ENCODE measurements around the gene PDLIM4.

Gene PDLIM4

GRCh38 chr5:132309679-132310078 lies 52.2 kb downstream of the PDLIM4 start:
- peaks cover 0 to 12% of the 10 kb centered on the region in 2 donors for H3K9me3 ChIP-seq (ENCODE audit: control insufficient read depth in 1 of 2, low read length in 2 of 2)
- no peaks in the 10 kb centered on the region for H3K36me3 ChIP-seq (ENCODE audit: control insufficient read depth in 1 of 2, insufficient read depth in 2 of 2, low read length in 2 of 2)
- no peak overlapping the region for H3K4me3 ChIP-seq (ENCODE audit: low read depth in 1 of 2, low read length in 2 of 2)
- H3K27ac ChIP-seq (ENCODE audit: low read length) = no peak overlapping the region
- H3K4me1 ChIP-seq (ENCODE audit: control insufficient read depth in 1 of 2, insufficient read depth in 2 of 2, low read length in 2 of 2) = no peaks in the 10 kb centered on the region
- no peaks in the 10 kb centered on the region for H3K27me3 ChIP-seq (ENCODE audit: low read depth, low read length)

GRCh38 chr5:132310141-132310834 lies 52.8 kb downstream of the PDLIM4 start:
- Histone ChIP-seq H3K4me3 (ENCODE audit: low read depth in 1 of 2, low read length in 2 of 2) (no peak overlapping the region), H3K27me3 (ENCODE audit: low read depth, low read length) (no peaks in the 10 kb centered on the region), H3K9me3 (ENCODE audit: control insufficient read depth in 1 of 2, low read length in 2 of 2) (peaks cover 0 to 6% of the 10 kb centered on the region in 2 donors), H3K36me3 (ENCODE audit: control insufficient read depth in 1 of 2, insufficient read depth in 2 of 2, low read length in 2 of 2) (no peaks in the 10 kb centered on the region), H3K4me1 (ENCODE audit: control insufficient read depth in 1 of 2, insufficient read depth in 2 of 2, low read length in 2 of 2) (no peaks in the 10 kb centered on the region), H3K27ac (ENCODE audit: low read length) (no peak overlapping the region)

DNA sequence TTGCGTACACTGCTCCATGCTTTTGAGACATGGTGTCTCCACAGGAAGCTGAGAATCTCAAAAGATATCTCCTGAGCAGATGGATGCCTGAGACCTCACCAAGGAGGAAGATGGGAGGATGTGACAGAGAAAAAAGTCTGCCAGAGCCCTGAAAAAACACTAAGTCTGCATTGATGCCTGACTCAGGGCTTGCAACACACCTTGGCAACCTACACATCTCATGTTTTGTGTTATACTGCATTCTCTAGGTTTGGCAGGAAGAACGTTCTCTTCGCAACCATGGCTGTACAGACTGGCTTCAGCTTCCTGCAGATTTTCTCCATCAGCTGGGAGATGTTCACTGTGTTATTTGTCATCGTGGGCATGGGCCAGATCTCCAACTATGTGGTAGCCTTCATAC lies 55.9 kb downstream of the PDLIM4 start:
- Histone ChIP-seq H3K4me1 (ENCODE audit: control insufficient read depth in 1 of 2, insufficient read depth in 2 of 2, low read length in 2 of 2) (no peaks in the 10 kb centered on the region), H3K27me3 (ENCODE audit: low read depth, low read length) (no peaks in the 10 kb centered on the region), H3K9me3 (ENCODE audit: control insufficient read depth in 1 of 2, low read length in 2 of 2) (no peaks in the 10 kb centered on the region), H3K4me3 (ENCODE audit: low read depth in 1 of 2, low read length in 2 of 2) (no peak overlapping the region), H3K36me3 (ENCODE audit: control insufficient read depth in 1 of 2, insufficient read depth in 2 of 2, low read length in 2 of 2) (no peaks in the 10 kb centered on the region), H3K27ac (ENCODE audit: low read length) (no peak overlapping the region)

DNA sequence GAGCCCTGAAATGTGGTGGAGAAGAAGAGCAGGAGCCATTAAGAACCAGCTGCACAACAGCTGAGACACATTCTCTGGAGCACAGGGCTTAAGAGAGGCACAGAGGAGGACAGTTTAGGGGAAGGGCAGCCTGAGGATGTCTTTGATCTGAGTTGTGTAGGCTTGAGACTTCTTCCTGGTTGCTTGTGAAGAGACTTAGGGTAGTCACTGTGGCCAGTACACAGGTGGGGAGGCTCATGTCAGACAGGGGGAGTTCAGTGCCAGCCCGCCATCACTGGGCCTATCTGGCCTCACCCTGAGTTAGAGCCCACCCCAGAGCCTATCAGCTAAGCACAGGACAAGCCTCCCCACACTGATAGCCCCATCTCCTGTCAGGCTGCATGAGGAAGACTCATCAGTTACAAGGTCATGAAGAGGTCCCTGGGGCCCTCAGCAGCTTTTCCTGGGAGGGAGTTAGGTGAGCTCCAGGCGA lies 56.5 kb downstream of the PDLIM4 start:
- Histone ChIP-seq H3K27me3 (ENCODE audit: low read depth, low read length) (no peaks in the 10 kb centered on the region), H3K4me1 (ENCODE audit: control insufficient read depth in 1 of 2, insufficient read depth in 2 of 2, low read length in 2 of 2) (no peaks in the 10 kb centered on the region), H3K4me3 (ENCODE audit: low read depth in 1 of 2, low read length in 2 of 2) (no peak overlapping the region), H3K9me3 (ENCODE audit: control insufficient read depth in 1 of 2, low read length in 2 of 2) (no peaks in the 10 kb centered on the region), H3K36me3 (ENCODE audit: control insufficient read depth in 1 of 2, insufficient read depth in 2 of 2, low read length in 2 of 2) (no peaks in the 10 kb centered on the region), H3K27ac (ENCODE audit: low read length) (no peak overlapping the region)

DNA sequence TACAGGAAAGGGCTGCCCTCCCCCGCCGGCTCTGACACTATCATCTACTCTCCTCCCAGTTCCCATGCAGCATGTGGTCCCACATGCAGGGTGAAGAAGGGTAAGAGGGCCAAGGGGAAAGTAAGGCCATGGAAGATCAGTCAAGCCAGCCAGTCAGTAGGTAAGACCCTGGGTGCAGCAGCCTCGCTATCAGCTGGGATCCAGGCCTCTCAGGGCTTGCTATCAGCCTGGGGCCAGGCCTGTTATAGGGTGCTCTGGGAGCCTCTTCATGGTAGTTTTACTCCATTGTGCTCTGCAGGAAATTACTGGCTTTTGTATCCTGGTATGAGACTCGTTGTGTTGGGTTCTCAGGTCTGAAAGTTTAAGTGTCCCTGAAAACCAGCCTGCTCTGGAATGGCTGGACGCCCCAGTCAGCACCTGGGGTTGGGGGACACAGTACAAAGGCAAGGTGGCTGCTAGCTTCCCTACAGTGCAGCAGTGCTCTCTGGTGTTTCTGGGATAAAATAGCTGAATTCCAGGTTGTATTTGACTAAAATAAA lies 58.1 kb downstream of the PDLIM4 start:
- Histone ChIP-seq H3K4me3 (ENCODE audit: low read depth in 1 of 2, low read length in 2 of 2) (no peak overlapping the region), H3K27ac (ENCODE audit: low read length) (no peak overlapping the region), H3K4me1 (ENCODE audit: control insufficient read depth in 1 of 2, insufficient read depth in 2 of 2, low read length in 2 of 2) (no peaks in the 10 kb centered on the region), H3K36me3 (ENCODE audit: control insufficient read depth in 1 of 2, insufficient read depth in 2 of 2, low read length in 2 of 2) (no peaks in the 10 kb centered on the region), H3K9me3 (ENCODE audit: control insufficient read depth in 1 of 2, low read length in 2 of 2) (no peaks in the 10 kb centered on the region), H3K27me3 (ENCODE audit: low read depth, low read length) (no peaks in the 10 kb centered on the region)

GRCh38 chr5:132319975-132320374 lies 62.5 kb downstream of the PDLIM4 start:
- Histone ChIP-seq H3K9me3 (ENCODE audit: control insufficient read depth in 1 of 2, low read length in 2 of 2) (no peaks in the 10 kb centered on the region), H3K4me3 (ENCODE audit: low read depth in 1 of 2, low read length in 2 of 2) (no peak overlapping the region), H3K27ac (ENCODE audit: low read length) (no peak overlapping the region), H3K36me3 (ENCODE audit: control insufficient read depth in 1 of 2, insufficient read depth in 2 of 2, low read length in 2 of 2) (no peaks in the 10 kb centered on the region), H3K4me1 (ENCODE audit: control insufficient read depth in 1 of 2, insufficient read depth in 2 of 2, low read length in 2 of 2) (no peaks in the 10 kb centered on the region), H3K27me3 (ENCODE audit: low read depth, low read length) (no peaks in the 10 kb centered on the region)

GRCh38 chr5:132321109-132321721 lies 63.7 kb downstream of the PDLIM4 start:
- no peak overlapping the region for H3K27ac ChIP-seq (ENCODE audit: low read length)
- H3K27me3 ChIP-seq (ENCODE audit: low read depth, low read length) = no peaks in the 10 kb centered on the region
- H3K4me3 ChIP-seq (ENCODE audit: low read depth in 1 of 2, low read length in 2 of 2) = no peak overlapping the region

DNA sequence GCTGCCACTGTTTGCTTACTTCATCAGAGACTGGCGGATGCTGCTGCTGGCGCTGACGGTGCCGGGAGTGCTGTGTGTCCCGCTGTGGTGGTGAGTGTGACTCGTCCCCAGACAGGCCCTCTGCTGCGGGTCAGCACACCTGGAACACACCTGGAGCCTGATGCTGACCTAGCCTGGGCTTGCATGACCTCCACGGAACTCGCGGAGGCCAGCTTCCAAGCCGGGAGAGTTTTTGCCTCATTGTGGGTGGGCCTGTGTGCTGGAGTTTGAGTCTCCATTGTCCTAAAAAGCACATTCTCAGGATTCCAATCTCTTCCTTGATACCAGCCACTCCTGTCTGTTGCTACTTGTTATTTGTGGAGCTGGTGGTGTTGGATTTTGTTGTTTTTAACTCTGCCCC lies 64.8 kb downstream of the PDLIM4 start:
- Histone ChIP-seq H3K4me3 (ENCODE audit: low read depth in 1 of 2, low read length in 2 of 2) (no peak overlapping the region), H3K4me1 (ENCODE audit: control insufficient read depth in 1 of 2, insufficient read depth in 2 of 2, low read length in 2 of 2) (no peaks in the 10 kb centered on the region), H3K9me3 (ENCODE audit: control insufficient read depth in 1 of 2, low read length in 2 of 2) (no peaks in the 10 kb centered on the region), H3K27me3 (ENCODE audit: low read depth, low read length) (no peaks in the 10 kb centered on the region), H3K27ac (ENCODE audit: low read length) (no peak overlapping the region), H3K36me3 (ENCODE audit: control insufficient read depth in 1 of 2, insufficient read depth in 2 of 2, low read length in 2 of 2) (no peaks in the 10 kb centered on the region)

More at GRCh38 chr5:132321109-132321721, 63.7 kb downstream of the PDLIM4 start:
- Histone ChIP-seq H3K4me1 (ENCODE audit: control insufficient read depth in 1 of 2, insufficient read depth in 2 of 2, low read length in 2 of 2) (no peaks in the 10 kb centered on the region), H3K36me3 (ENCODE audit: control insufficient read depth in 1 of 2, insufficient read depth in 2 of 2, low read length in 2 of 2) (no peaks in the 10 kb centered on the region), H3K9me3 (ENCODE audit: control insufficient read depth in 1 of 2, low read length in 2 of 2) (no peaks in the 10 kb centered on the region)

Measured in muscle layer of duodenum (tissue), 2 donors.